Tibial nerve (tissue), 4 donors: Measurements from ENCODE around the gene GMDS.

Source experiments
- EP300 ChIP-seq, 2 donors: sonication (generic); formaldehyde crosslinking; IDR thresholded peaks; one replicate each; pipeline ENCODE4 v1.6.1; 2017; ENCODE audit warnings: antibody characterized with exemption in 2 of 2, mild to moderate bottlenecking in 1 of 2
- POLR2A ChIP-seq, 2 donors: fragments of 450-650 bp; IDR thresholded peaks; one replicate each; pipeline ENCODE4 v1.6.1; 2017; ENCODE audit warnings: antibody characterized with exemption in 2 of 2, mild to moderate bottlenecking in 2 of 2, moderate library complexity in 2 of 2
- TF ChIP-seq, protein P1 (sequence below), 5 experiments: fragments of 200-600 bp in 3 of 5; fragments of 450-650 bp in 2 of 5; sonication (generic) in 3 of 5; IDR thresholded peaks; one replicate each; pipeline ENCODE4 v1.5.1; 2016 to 2019; ENCODE audit warnings: antibody characterized with exemption in 5 of 5, mild to moderate bottlenecking in 3 of 5, moderate library complexity in 2 of 5

DNA sequence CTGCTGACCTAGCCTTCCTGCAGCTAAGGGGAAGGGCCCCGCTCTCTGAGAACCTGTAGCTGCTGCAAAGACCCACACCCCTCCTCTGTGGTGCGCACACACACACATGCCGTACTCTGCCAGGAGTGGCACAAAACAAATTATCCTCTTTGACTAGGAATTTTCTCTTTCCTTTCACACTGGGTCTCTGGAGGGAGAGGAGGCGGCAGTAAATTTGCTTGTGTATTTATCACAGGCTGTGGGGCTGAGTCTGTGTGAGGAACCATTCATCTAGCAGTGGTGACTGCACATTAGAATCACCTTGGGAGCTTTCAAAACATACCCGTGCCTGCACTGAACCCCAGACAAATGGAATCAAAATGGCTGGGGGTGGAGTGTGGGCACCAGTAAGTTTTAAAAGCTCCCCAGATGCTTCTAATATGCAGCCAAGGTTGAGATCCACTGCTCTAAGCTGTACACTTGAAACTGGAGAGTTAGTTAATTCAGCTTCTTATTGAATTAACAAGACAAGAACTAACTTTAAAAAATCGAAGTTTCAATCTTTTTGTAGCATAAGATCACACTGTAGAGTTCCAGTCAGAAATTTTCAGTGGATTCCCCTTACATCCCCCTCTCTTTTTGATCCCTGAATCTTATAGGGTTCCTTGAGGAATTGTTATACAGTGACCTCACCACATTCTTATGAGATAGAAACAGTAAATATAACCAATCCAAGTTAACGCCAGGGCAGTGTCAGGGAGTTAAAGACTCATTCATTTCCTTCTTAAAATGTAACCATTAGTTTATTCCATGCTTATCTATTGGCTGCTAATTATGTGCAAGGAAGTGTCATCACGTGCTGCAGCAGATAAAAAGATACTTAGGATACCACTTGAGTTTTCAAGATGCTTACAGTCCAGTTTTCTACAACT is 29.8 kb upstream of the GMDS start:
- TF ChIP-seq, protein P1, sequence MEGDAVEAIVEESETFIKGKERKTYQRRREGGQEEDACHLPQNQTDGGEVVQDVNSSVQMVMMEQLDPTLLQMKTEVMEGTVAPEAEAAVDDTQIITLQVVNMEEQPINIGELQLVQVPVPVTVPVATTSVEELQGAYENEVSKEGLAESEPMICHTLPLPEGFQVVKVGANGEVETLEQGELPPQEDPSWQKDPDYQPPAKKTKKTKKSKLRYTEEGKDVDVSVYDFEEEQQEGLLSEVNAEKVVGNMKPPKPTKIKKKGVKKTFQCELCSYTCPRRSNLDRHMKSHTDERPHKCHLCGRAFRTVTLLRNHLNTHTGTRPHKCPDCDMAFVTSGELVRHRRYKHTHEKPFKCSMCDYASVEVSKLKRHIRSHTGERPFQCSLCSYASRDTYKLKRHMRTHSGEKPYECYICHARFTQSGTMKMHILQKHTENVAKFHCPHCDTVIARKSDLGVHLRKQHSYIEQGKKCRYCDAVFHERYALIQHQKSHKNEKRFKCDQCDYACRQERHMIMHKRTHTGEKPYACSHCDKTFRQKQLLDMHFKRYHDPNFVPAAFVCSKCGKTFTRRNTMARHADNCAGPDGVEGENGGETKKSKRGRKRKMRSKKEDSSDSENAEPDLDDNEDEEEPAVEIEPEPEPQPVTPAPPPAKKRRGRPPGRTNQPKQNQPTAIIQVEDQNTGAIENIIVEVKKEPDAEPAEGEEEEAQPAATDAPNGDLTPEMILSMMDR (IDR thresholded peaks at IDR 0.05) = no peak
- TF ChIP-seq EP300 (IDR thresholded peaks at IDR 0.05) (no peak), POLR2A (IDR thresholded peaks at IDR 0.05) (no peak)
